GM18505 (cell line): Measurements from ENCODE around the gene CIT.
A peak's percentile ranks its signal among the peaks of the same experiment; 100 is the strongest.

Source experiments
- ATAC-seq: cut with Tn5 transposase; IDR thresholded peaks from one replicate; pipeline ENCODE4 v1.9.1; 2021; ENCODE audit not compliant: unreplicated experiment
- POLR2A ChIP-seq: IDR thresholded peaks from 4 replicates; pipeline ENCODE4 v1.6.1; 2011; ENCODE audit warnings: borderline replicate concordance; ENCODE audit not compliant: insufficient read depth, insufficient read length; ENCODE audit errors: extremely low read depth

Gene CIT

DNA sequence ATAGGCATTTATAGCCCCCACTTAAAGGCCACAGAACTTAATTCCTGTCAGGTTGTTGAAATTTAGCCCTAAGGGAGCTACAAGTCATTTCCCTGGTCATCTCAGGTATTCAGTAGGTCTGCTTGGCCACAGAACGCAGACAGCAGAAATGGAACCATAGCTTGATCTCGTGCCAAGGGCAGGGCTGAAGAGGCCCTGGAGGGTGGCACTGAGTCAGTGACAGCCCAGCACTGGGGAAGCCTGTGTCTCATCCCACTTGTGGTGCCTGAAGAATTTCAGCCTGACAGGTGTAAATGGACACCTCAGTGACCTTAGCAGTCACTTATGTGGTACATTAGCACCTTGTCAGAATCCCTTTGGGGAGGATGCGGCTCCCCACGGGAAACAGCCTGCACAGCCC is 202.6 kb downstream of the CIT start:
- no peak for TF ChIP-seq POLR2A
- no peak for ATAC-seq

DNA sequence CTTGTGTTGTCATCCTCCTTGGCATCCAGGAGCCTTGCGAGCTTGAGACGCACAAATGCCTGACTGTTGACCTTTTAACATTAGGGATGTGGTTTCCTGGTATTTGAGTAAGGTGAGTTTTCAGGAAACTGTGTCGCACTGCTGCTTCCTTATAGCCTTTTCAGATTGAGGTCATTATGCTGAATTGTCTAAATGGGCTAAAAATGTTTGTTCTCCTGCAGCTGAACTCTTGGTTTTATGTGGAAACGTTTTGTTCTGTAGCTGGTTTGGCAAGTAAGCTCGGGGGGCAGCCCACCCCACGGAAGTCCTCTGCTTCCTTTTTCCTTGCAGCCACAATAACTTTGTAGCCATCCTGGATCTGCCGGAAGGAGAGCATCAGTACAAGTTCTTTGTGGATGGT is 203.5 kb downstream of the CIT start:
- TF ChIP-seq POLR2A: no peak
- no peak for ATAC-seq

DNA sequence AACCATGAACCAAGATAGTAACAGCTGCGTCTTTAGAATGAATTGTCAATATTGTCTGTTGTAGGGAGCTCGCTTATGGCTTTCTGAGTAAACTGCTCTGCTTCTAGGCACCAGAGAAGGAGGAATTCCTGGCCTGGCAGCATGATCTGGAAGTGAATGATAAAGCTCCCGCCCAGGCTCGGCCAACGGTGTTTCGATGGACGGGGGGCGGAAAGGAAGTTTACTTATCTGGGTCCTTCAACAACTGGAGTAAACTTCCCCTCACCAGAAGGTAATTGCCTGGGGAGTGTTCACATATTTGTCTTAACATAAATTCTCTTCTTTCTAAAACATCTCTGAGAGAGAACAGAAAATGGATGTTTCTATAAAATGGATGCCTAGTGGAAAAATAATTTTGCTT is 204.9 kb downstream of the CIT start:
- TF ChIP-seq POLR2A: no peak
- no peak for ATAC-seq

- ATAC-seq: no peak
- no peak for TF ChIP-seq POLR2A
Observed at GRCh38 chr12:119671070-119671469, 206.1 kb downstream of the CIT start.

DNA sequence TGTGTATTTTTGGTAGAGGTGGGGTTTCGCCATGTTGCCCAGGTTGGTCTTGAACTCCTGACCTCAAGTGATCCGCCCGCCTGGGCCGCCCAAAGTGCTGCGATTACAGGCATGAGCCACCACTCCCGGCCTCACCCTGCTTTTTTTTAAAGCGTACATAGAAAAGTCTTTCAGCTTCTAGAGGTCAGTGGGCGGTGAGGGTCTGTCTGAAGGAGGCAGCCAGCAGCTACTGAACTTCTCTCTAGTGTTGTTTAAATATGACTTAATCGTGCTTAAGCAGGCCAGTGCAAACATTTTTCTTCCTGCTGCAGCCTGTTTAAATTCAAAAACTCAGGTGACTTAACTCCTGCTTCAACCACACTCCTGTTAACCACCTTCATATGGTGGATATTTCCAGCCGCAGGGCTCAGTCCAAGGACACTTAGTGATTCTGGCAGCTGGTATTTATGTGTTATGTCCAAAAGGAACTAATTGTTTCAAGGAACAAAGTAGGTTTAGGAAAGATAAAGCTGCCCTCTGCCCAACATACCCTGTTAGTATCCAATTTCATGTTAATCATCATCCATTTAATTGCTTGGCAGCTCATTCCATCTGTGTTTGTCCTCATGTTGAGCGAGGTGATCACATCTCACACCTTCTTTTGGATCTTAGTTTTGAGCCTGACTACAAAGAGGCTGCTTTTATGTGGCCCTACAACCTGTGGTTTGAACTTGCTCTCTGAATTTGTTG is 207.2 kb downstream of the CIT start:
- no peak for TF ChIP-seq POLR2A
- no peak for ATAC-seq

- no peak for TF ChIP-seq POLR2A
- no peak for ATAC-seq
Observed at GRCh38 chr12:119668324-119668841, 208.7 kb downstream of the CIT start.

GRCh38 chr12:119667577-119668323 is 209.4 kb downstream of the CIT start, which contains the start of gene PRKAB1:
Gene PRKAB1 (plus strand): TSS chr12:119668133. CDS start chr12:119668245, 112 bp downstream.
- ATAC-seq: peak; percentile 93
- peak; percentile 83 for TF ChIP-seq POLR2A

- TF ChIP-seq POLR2A: no peak
- ATAC-seq: peak; percentile 7
Observed at GRCh38 chr12:119666900-119667576, 210.1 kb downstream of the CIT start.

GRCh38 chr12:119666226-119666795 is 210.8 kb downstream of the CIT start:
- no peak for TF ChIP-seq POLR2A
- no peak for ATAC-seq

DNA sequence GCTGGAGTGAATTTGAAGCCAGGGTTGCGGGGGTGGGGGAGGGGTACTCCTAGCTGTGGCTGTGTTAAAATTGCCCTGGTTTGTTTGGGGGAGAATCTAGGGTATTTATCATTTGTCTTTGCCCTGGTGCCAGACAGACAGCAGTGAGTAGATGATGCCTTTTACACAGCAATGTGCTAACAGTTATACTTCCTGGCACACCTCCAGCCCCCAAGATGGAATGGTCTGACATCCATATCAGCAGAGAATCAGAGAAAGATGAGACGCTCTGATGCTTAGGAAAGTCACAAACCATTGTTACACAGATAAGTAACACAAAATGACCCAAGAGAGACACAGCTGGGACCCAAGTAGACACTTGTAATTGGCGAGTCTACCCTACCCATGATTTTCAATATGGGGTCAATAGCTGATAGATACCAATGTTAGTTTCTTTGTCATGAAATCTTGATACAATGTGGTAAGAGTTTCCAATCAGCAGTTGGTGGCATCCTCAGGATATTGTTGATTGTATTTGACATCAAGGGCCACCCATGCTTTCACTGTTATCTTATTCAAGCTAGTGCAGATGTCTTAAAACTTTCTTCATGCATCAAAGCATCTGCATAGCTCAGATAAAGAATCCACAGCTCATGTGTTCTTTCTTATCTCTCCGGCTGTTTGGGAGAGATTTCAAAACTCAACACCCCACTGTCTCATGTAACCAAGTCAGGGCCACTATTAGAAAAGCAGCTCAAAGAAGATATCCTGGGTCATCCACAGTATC is 211.8 kb downstream of the CIT start:
- ATAC-seq: no peak
- no peak for TF ChIP-seq POLR2A

DNA sequence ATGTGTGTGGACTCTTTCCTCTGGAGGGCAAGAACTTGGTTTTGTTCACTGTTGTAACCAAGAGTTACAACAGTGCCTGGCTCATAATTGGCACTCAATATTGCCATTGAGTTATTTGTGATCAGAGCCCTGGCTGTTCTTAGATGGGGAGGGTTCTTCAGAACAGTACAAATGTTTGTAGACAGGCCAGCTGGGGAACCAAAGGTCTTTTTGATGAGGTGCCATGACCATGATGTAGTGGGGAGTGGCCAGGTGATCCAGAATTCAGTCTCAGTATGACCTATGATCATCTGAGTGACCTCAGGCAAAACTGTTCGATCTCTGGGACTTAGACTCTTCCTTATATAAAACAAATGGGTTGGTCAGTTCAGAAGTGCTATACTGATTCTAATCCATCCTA is 212.5 kb downstream of the CIT start:
- no peak for ATAC-seq
- no peak for TF ChIP-seq POLR2A

- no peak for ATAC-seq
- TF ChIP-seq POLR2A: no peak
Observed at GRCh38 chr12:119661882-119662281, 215.2 kb downstream of the CIT start.
